IMR-90 (cell line): ENCODE measurements around the gene LAMB2. TPM values are rescaled to one million over a fixed set of nuclear protein-coding genes. Genes with fewer than 3 reads are reported as not detected.
A peak's percentile ranks its signal among the peaks of the same experiment; 100 is the strongest.

ENCODE experiments used
- ATAC-seq: fragments of 200-7000 bp; cut with Tn5 transposase; 2 replicates; pipeline ENCODE4 v1.9.1; 2020; ENCODE audit warnings: low read depth, mild to moderate bottlenecking, moderate library complexity
- BruUV-seq: library from RNA; stranded (reverse); fragments of 400-500 nt; replicated peaks from 2 replicates; lab custom pipeline; 2021; lab: Mats Ljungman, UMichigan
- CTCF ChIA-PET: fragments of 300-600 bp; formaldehyde crosslinking; extraction: SDS; loops from one replicate; lab custom pipeline; 2021; ENCODE audit warnings: antibody characterized with exemption; lab: Yijun Ruan, JAX
- POLR2A ChIA-PET: fragments of 300-600 bp; sonication (Branson Sonifier 250); formaldehyde crosslinking; loops from one replicate; lab custom pipeline; 2022; ENCODE audit warnings: antibody characterized with exemption; ENCODE audit not compliant: unreplicated experiment; lab: Charles Lee
- DNase-seq: peaks from one replicate; pipeline ENCODE4 v3.0.0; 2013
- H2AFZ ChIP-seq: replicated peaks from 2 replicates; pipeline ENCODE3; 2013; ENCODE audit warnings: low read length, mild to moderate bottlenecking; ENCODE audit not compliant: poor library complexity
- H2AK5ac ChIP-seq: 2 replicates; pipeline ENCODE4 v1.6.1; 2013; ENCODE audit warnings: low read depth, low read length, inconsistent platforms
- H2AK9ac ChIP-seq: replicated peaks from 2 replicates; pipeline ENCODE3; 2013; ENCODE audit warnings: mild to moderate bottlenecking, low read depth, low read length, moderate library complexity; ENCODE audit not compliant: poor library complexity
- H2BK120ac ChIP-seq: 2 replicates; pipeline ENCODE4 v1.6.1; 2013; ENCODE audit warnings: low read depth, low read length, inconsistent platforms
- H2BK15ac ChIP-seq: 3 replicates; pipeline ENCODE4 v1.6.1; 2013; ENCODE audit warnings: low read depth, low read length, inconsistent platforms
- H2BK20ac ChIP-seq: 2 replicates; pipeline ENCODE4 v1.6.1; 2013; ENCODE audit warnings: low read depth, mild to moderate bottlenecking, inconsistent platforms, low read length, moderate library complexity
- H2BK5ac ChIP-seq: 2 replicates; pipeline ENCODE4 v1.6.1; 2013; ENCODE audit warnings: mild to moderate bottlenecking, low read depth, low read length, inconsistent platforms; ENCODE audit not compliant: poor library complexity, severe bottlenecking
- H3K14ac ChIP-seq: replicated peaks from 2 replicates; pipeline ENCODE4 v1.6.1; 2013; ENCODE audit warnings: low read depth, low read length, inconsistent platforms
- H3K18ac ChIP-seq: 2 replicates; pipeline ENCODE4 v1.6.1; 2013; ENCODE audit warnings: low read depth, low read length, control low read depth
- H3K23ac ChIP-seq: 2 replicates; pipeline ENCODE4 v1.6.1; 2013; ENCODE audit warnings: low read depth, low read length, inconsistent platforms
- H3K27ac ChIP-seq: 2 replicates; pipeline ENCODE4 v1.5.1; 2013; ENCODE audit warnings: mild to moderate bottlenecking, control low read depth, low read length; ENCODE audit not compliant: insufficient read depth
- H3K27me3 ChIP-seq: 2 replicates; pipeline ENCODE4 v1.6.1; 2013; ENCODE audit warnings: low read length; ENCODE audit not compliant: control insufficient read depth, insufficient read depth
- H3K36me3 ChIP-seq: 2 replicates; pipeline ENCODE4 v1.6.1; 2013; ENCODE audit warnings: low read length, mixed read lengths; ENCODE audit not compliant: control insufficient read depth, insufficient read depth
- H3K4ac ChIP-seq: 2 replicates; pipeline ENCODE4 v1.6.1; 2013; ENCODE audit warnings: low read depth, low read length, inconsistent platforms
- H3K4me1 ChIP-seq: 2 replicates; pipeline ENCODE4 v1.6.1; 2013; ENCODE audit warnings: low read length, mixed read lengths; ENCODE audit not compliant: control insufficient read depth, insufficient read depth
- H3K4me2 ChIP-seq: 2 replicates; pipeline ENCODE4 v1.6.1; 2013; ENCODE audit warnings: low read depth, mild to moderate bottlenecking, control low read depth, low read length, moderate library complexity
- H3K4me3 ChIP-seq: 2 replicates; pipeline ENCODE4 v1.5.1; 2013; ENCODE audit warnings: low read depth, mild to moderate bottlenecking, control low read depth, low read length, moderate library complexity; ENCODE audit not compliant: insufficient read depth
- H3K56ac ChIP-seq: 2 replicates; pipeline ENCODE4 v1.6.1; 2013; ENCODE audit warnings: low read length, inconsistent platforms; ENCODE audit not compliant: insufficient read depth; ENCODE audit errors: extremely low read depth
- H3K79me1 ChIP-seq, 2 experiments: 2 replicates each; pipeline ENCODE4 v1.6.1; 2013; ENCODE audit warnings: low read length in 2 of 2, inconsistent platforms in 1 of 2, low read depth in 1 of 2
- H3K9ac ChIP-seq: 2 replicates; pipeline ENCODE4 v1.6.1; 2013; ENCODE audit warnings: low read depth, low read length, control low read depth
- H3K9me1 ChIP-seq: 2 replicates; pipeline ENCODE4 v1.6.1; 2013; ENCODE audit warnings: low read length, inconsistent platforms; ENCODE audit not compliant: insufficient read depth
- H3K9me3 ChIP-seq: 2 replicates; pipeline ENCODE4 v1.6.1; 2013; ENCODE audit warnings: low read length; ENCODE audit not compliant: control insufficient read depth, insufficient read depth
- H4K20me1 ChIP-seq: 2 replicates; pipeline ENCODE4 v1.6.1; 2013; ENCODE audit warnings: low read length, inconsistent platforms; ENCODE audit not compliant: insufficient read depth
- H4K5ac ChIP-seq: 2 replicates; pipeline ENCODE4 v1.6.1; 2013; ENCODE audit warnings: mild to moderate bottlenecking, low read depth, low read length, control low read depth
- H4K8ac ChIP-seq, 2 experiments: 2 replicates each; pipeline ENCODE4 v1.6.1; 2013; ENCODE audit warnings: low read depth in 2 of 2, low read length in 2 of 2, control low read depth in 1 of 2, inconsistent platforms in 1 of 2
- H4K91ac ChIP-seq: 2 replicates; pipeline ENCODE4 v1.6.1; 2013; ENCODE audit warnings: low read depth, low read length, inconsistent platforms; ENCODE audit not compliant: insufficient read depth
- CEBPB ChIP-seq: IDR thresholded peaks from 2 replicates; pipeline ENCODE4 v1.6.1; 2012; ENCODE audit warnings: low read depth, low read length, improper control_type of control experiment
- CHD1 ChIP-seq: IDR thresholded peaks from 2 replicates; pipeline ENCODE4 v1.6.1; 2012; ENCODE audit warnings: low read depth, low read length, improper control_type of control experiment
- CTCF ChIP-seq: conservative IDR thresholded peaks from 2 replicates; pipeline ENCODE4 v1.5.1; 2012; ENCODE audit warnings: mild to moderate bottlenecking, low read depth, low read length, improper control_type of control experiment
- ELK1 ChIP-seq: fragments of 150-350 bp; IDR thresholded peaks from 2 replicates; pipeline ENCODE4 v1.6.1; 2016; ENCODE audit warnings: low read depth, mild to moderate bottlenecking, low read length, moderate library complexity, borderline replicate concordance
- MAZ ChIP-seq: IDR thresholded peaks from 2 replicates; pipeline ENCODE4 v1.6.1; 2012; ENCODE audit warnings: low read depth, mild to moderate bottlenecking, low read length, improper control_type of control experiment, moderate library complexity, borderline replicate concordance
- MXI1 ChIP-seq: IDR thresholded peaks from 2 replicates; pipeline ENCODE4 v1.6.1; 2012; ENCODE audit warnings: low read depth, mild to moderate bottlenecking, low read length, moderate library complexity, borderline replicate concordance
- POLR2A ChIP-seq: IDR thresholded peaks from 2 replicates; pipeline ENCODE4 v1.6.1; 2012; ENCODE audit warnings: mild to moderate bottlenecking, low read depth, low read length
- RAD21 ChIP-seq: IDR thresholded peaks from 2 replicates; pipeline ENCODE4 v1.6.1; 2012; ENCODE audit warnings: low read length, improper control_type of control experiment
- RCOR1 ChIP-seq: IDR thresholded peaks from 2 replicates; pipeline ENCODE4 v1.6.1; 2012; ENCODE audit warnings: mild to moderate bottlenecking, low read length, improper control_type of control experiment; ENCODE audit not compliant: insufficient replicate concordance
- RFX5 ChIP-seq: IDR thresholded peaks from 2 replicates; pipeline ENCODE4 v1.8.0; 2012; ENCODE audit warnings: low read depth, mild to moderate bottlenecking, low read length, moderate library complexity
- USF2 ChIP-seq: fragments of 150-350 bp; IDR thresholded peaks from 2 replicates; pipeline ENCODE4 v1.6.1; 2017; ENCODE audit warnings: mild to moderate bottlenecking, antibody characterized with exemption, low read length, low read depth
- WGBS, 2 experiments: methylation state at CpG; one replicate each; pipeline versions ENCODE4 v1.1.5 to v1.1.7; 2013; ENCODE audit warnings: missing lambda C conversion rate in 2 of 2; ENCODE audit not compliant: insufficient read length in 1 of 2; ENCODE audit errors: extremely low coverage in 2 of 2; 5-methylcytosine and 5-hydroxymethylcytosine counted together
- dilution Hi-C: fragments of 300-500 bp; cut with HindIII; formaldehyde crosslinking; loops from one replicate; pipeline ENCODE4 v1.14.3; 2018; ENCODE audit warnings: low sequenced_read_pairs; ENCODE audit not compliant: unreplicated experiment
- in situ Hi-C: fragments of 300-500 bp; cut with MboI; formaldehyde crosslinking; loops from 3 replicates; pipeline ENCODE4 v1.14.3; 2019; ENCODE audit warnings: low sequenced_read_pairs, inconsistent platforms, mixed read lengths
- intact Hi-C: fragments of 100-400 bp; cut with micrococcal nuclease; formaldehyde crosslinking; loops from 2 replicates; pipeline ENCODE4 v1.10.0; 2022
- polyA plus RNA-seq, 3 experiments: library from polyadenylated mRNA; depleted of rRNA; stranded (reverse); fragments of >200 nt; gene quantifications; 2 replicates each; pipeline ENCODE4 v1.2.3, GENCODE V29; 2012; ENCODE audit warnings: low replicate concordance in 1 of 3
- total RNA-seq: library from RNA; depleted of rRNA; stranded (reverse); fragments of >200 nt; gene quantifications from 2 replicates; pipeline ENCODE4 v1.2.3, GENCODE V29; 2012

LAMB2 gene
- total and polyA plus RNA-seq, 2 of the 4 experiments (the other 2 are of a cell fraction) = 213 to 570 TPM

GRCh38 chr3:49122451-49122850, 10.4 kb downstream of the LAMB2 start:
- H3K36me3 ChIP-seq = peaks cover 70% of the 10 kb centered on the region
- no peak overlapping the region for H3K9ac ChIP-seq
- H3K4me2 ChIP-seq = no peak overlapping the region
- no peak overlapping the region for H2BK120ac ChIP-seq
- no peak overlapping the region for H2BK20ac ChIP-seq
- H3K4me1 ChIP-seq = peaks cover 10% of the 10 kb centered on the region
- no TSS peak for BruUV-seq
- H3K14ac ChIP-seq = no peak overlapping the region
- H2BK15ac ChIP-seq = no peak overlapping the region
- H4K20me1 ChIP-seq = peaks cover 6% of the 10 kb centered on the region
- H3K4me3 ChIP-seq = no peak overlapping the region
- no peaks in the 10 kb centered on the region for H3K9me3 ChIP-seq
- TF ChIP-seq USF2 (no peak), CHD1 (no peak), ELK1 (no peak), RAD21 (no peak), RFX5 (no peak), RCOR1 (no peak), CTCF (no peak), MXI1 (no peak), POLR2A (no peak), CEBPB (no peak), MAZ (no peak)
- H3K27me3 ChIP-seq = no peaks in the 10 kb centered on the region
- in situ Hi-C loops (no loop called here), intact Hi-C loops (no loop called here), dilution Hi-C loops (no loop called here)
- no peak overlapping the region for H3K56ac ChIP-seq
- POLR2A ChIA-PET = no interaction called here
- H2BK5ac ChIP-seq = no peak overlapping the region
- no peak overlapping the region for H3K4ac ChIP-seq
- H3K18ac ChIP-seq = no peak overlapping the region
- no peak for DNase-seq
- no peak overlapping the region for H4K5ac ChIP-seq
- H3K9me1 ChIP-seq = peaks cover 10% of the 10 kb centered on the region; the same call in 1 of the 2 replicates
- ATAC-seq = no peak
- peak overlapping the region; percentile 16 for H2AK9ac ChIP-seq
- no peak overlapping the region for H2AK5ac ChIP-seq
- H3K23ac ChIP-seq = no peak overlapping the region
- no peak overlapping the region for H4K91ac ChIP-seq
- H3K27ac ChIP-seq = no peak overlapping the region
- CTCF ChIA-PET = no interaction called here
- no peak overlapping the region for H2AFZ ChIP-seq
- WGBS, 2 experiments = 91% methylated on average over 7 of the region's 7 CpGs; no CpG with 5 or more reads in 1 of the 2 experiments
- H4K8ac ChIP-seq = no peak overlapping the region
- H3K79me1 ChIP-seq = peaks cover 12 to 53% of the 10 kb centered on the region in 2 experiments
